Liver (tissue), 2 donors: Measurements from ENCODE around the gene DNM3.

Source experiments
- YY1 ChIP-seq: IDR thresholded peaks from 2 replicates; pipeline ENCODE4 v1.6.1; 2016; ENCODE audit warnings: antibody characterized with exemption, mild to moderate bottlenecking
- TF ChIP-seq, protein P1 (sequence below): IDR thresholded peaks from 2 replicates; pipeline ENCODE4 v1.6.1; 2016; ENCODE audit warnings: antibody characterized with exemption
- TF ChIP-seq, protein P2 (sequence below): fragments of 150-350 bp; IDR thresholded peaks from 2 replicates; pipeline ENCODE4 v1.5.1; 2017; ENCODE audit warnings: improper control_type of control experiment, low read depth, low read length; ENCODE audit not compliant: missing input control
- donor health status: healthy.

DNA sequence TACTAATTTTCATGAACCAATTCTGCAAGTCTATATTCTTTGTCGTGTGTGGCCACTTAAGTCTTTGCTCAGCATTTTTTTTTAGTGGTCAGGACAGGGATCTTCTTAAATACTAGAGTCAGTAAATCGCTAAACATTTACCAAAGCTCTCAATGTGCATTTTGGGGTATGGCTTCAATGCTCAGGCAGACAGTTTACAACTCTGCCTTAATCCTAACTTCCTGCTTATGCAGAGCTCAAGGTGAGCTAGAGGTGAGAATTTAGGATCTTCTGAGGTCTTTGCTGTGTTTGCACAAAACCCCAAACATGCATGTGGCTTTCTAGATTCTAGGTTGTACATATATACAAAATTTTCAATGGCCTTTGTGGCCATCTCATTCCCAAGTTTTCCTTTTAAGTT lies 153.0 kb downstream of the DNM3 start:
- TF ChIP-seq YY1: no peak
- TF ChIP-seq, protein P1, sequence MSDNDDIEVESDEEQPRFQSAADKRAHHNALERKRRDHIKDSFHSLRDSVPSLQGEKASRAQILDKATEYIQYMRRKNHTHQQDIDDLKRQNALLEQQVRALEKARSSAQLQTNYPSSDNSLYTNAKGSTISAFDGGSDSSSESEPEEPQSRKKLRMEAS: no peak
- TF ChIP-seq, protein P2, sequence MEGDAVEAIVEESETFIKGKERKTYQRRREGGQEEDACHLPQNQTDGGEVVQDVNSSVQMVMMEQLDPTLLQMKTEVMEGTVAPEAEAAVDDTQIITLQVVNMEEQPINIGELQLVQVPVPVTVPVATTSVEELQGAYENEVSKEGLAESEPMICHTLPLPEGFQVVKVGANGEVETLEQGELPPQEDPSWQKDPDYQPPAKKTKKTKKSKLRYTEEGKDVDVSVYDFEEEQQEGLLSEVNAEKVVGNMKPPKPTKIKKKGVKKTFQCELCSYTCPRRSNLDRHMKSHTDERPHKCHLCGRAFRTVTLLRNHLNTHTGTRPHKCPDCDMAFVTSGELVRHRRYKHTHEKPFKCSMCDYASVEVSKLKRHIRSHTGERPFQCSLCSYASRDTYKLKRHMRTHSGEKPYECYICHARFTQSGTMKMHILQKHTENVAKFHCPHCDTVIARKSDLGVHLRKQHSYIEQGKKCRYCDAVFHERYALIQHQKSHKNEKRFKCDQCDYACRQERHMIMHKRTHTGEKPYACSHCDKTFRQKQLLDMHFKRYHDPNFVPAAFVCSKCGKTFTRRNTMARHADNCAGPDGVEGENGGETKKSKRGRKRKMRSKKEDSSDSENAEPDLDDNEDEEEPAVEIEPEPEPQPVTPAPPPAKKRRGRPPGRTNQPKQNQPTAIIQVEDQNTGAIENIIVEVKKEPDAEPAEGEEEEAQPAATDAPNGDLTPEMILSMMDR: no peak
